Fibroblast of mammary gland (primary cell): ENCODE measurements around the gene SLC44A2.

Experiments
- DNase-seq: peaks from one replicate; pipeline ENCODE4 v3.0.0-alpha.2; 2010; ENCODE audit warnings: low read depth
- H3K4me3 ChIP-seq: 2 replicates; pipeline ENCODE4 v1.5.1; 2011; ENCODE audit warnings: low read depth, mild to moderate bottlenecking, low read length, moderate library complexity; ENCODE audit not compliant: control insufficient read depth
- CTCF ChIP-seq: conservative IDR thresholded peaks from 2 replicates; pipeline ENCODE4 v1.5.1; 2011; ENCODE audit warnings: low read depth, low read length, inconsistent platforms; ENCODE audit not compliant: control insufficient read depth, insufficient read depth

The SLC44A2 gene

GRCh38 chr19:10625003-10625761 lies at the start of gene SLC44A2:
Gene SLC44A2, plus strand, starts transcription at chr19:10625553. Its CDS starts 81 bp downstream, at chr19:10625634.
- DNase-seq, result peak; percentile 36

GRCh38 chr19:10577951-10578350 lies 47.4 kb upstream of the SLC44A2 start:
- DNase-seq, result no peak
- no peak for TF ChIP-seq CTCF
- H3K4me3 ChIP-seq, result no peak overlapping the region

More at GRCh38 chr19:10625003-10625761, at the start of gene SLC44A2:
- TF ChIP-seq CTCF, result no peak
- H3K4me3 ChIP-seq, result peak within 1 kb of the TSS; percentile 54

GRCh38 chr19:10580979-10581631 lies 44.2 kb upstream of the SLC44A2 start:
- no peak overlapping the region for H3K4me3 ChIP-seq
- TF ChIP-seq CTCF, result peak; percentile 99
- peak; percentile 90 for DNase-seq

GRCh38 chr19:10582091-10582490 lies 43.3 kb upstream of the SLC44A2 start:
- no peak for TF ChIP-seq CTCF
- DNase-seq, result no peak
- no peak overlapping the region for H3K4me3 ChIP-seq

- no peak for TF ChIP-seq CTCF
- no peak overlapping the region for H3K4me3 ChIP-seq
- peak; percentile 12 for DNase-seq
These were observed 42.1 kb upstream of the SLC44A2 start for GRCh38 chr19:10583036-10583776.

- no peak for DNase-seq
- TF ChIP-seq CTCF, result no peak
- H3K4me3 ChIP-seq, result no peak overlapping the region
These were observed 39.0 kb upstream of the SLC44A2 start for GRCh38 chr19:10586396-10586795.
